Psoas muscle (tissue), 8 donors: ENCODE results near the gene LYSMD4. TPM values are rescaled to one million over a fixed set of nuclear protein-coding genes. Genes with fewer than 3 reads are reported as not detected.

ENCODE experiments used
- ATAC-seq, 4 donors: fragments of 200-7000 bp; cut with Tn5 transposase; one replicate each; pipeline ENCODE4 v1.9.1; 2020; ENCODE audit warnings: moderate library complexity in 3 of 4, mild to moderate bottlenecking in 2 of 4
- DNase-seq, 2 donors: peaks; one replicate each; pipeline ENCODE4 v3.0.0-alpha.2; 2020
- H3K27ac ChIP-seq: fragments of 200-600 bp; one replicate; pipeline ENCODE4 v1.8.0; 2022
- H3K27me3 ChIP-seq, 3 donors: fragments of 200-600 bp in 1 of 3; one replicate each; pipeline versions ENCODE4 v1.6.1 to v1.8.0; 2013 to 2022; ENCODE audit warnings: low read length in 2 of 3, mild to moderate bottlenecking in 2 of 3, moderate library complexity in 1 of 3; ENCODE audit not compliant: insufficient read depth in 3 of 3
- H3K36me3 ChIP-seq, 2 donors: fragments of 200-600 bp in 1 of 2; one replicate each; pipeline versions ENCODE4 v1.6.1 to v1.8.0; 2013 to 2022; ENCODE audit warnings: low read depth in 1 of 2, mild to moderate bottlenecking in 1 of 2, moderate library complexity in 1 of 2; ENCODE audit not compliant: insufficient read depth in 1 of 2
- H3K4me1 ChIP-seq: fragments of 200-600 bp; one replicate; pipeline ENCODE4 v1.8.0; 2022
- H3K4me3 ChIP-seq: fragments of 200-600 bp; one replicate; pipeline ENCODE4 v1.8.0; 2022; ENCODE audit warnings: mild to moderate bottlenecking
- H3K9me3 ChIP-seq: fragments of 200-600 bp; one replicate; pipeline ENCODE4 v1.8.0; 2022
- WGBS, 3 donors: extraction: QIAGEN DNeasy Blood & Tissue Kit; methylation state at CpG; one replicate each; pipeline versions ENCODE4 v1.1.6 to v1.1.7; 2013; 5-methylcytosine and 5-hydroxymethylcytosine counted together
- intact Hi-C, 2 donors: fragments of 100-400 bp; cut with DNase I; formaldehyde crosslinking; loops; one replicate each; pipeline versions ENCODE4 v1.11.0 to v1.14.2; 2022
- polyA plus RNA-seq, 3 donors: library from polyadenylated mRNA; stranded (reverse); fragments of 200-250 nt; gene quantifications; one replicate each; pipeline ENCODE4 v1.2.3, GENCODE V29; 2013
- total RNA-seq, 4 donors: library from RNA; stranded (reverse); fragmentation: NEBNext Ultra II Directional in 2 of 4; extraction: Animal tissue kit (Norgen Biotek cat#: 25700) in 2 of 4; gene quantifications; one replicate each; pipeline versions ENCODE4 v1.2.1 to v1.2.4, GENCODE V29; 2021 to 2023
- TF ChIP-seq, protein P1 (sequence below): fragments of 200-600 bp; IDR thresholded peaks from one replicate; pipeline ENCODE4 v1.8.0; 2022; ENCODE audit warnings: antibody characterized with exemption
- donor health status: healthy with polysubstance abuse.
- donor health status: DM: no; HTN: no; CAD: no; lungs with moderate emphysema.
- donor health status: Bipolar disorder and iron deficiency.
- donor health status: healthy.
- donor health status: DM: yes; HTN: yes; CAD: no.
- donor health status: DM: no; HTN: no; CAD: no.
- donor health status: DM: no; HTN: no; CAD: no.
- donor health status: DM: yes; HTN: yes; CAD: no.

The LYSMD4 gene
- total and polyA plus RNA-seq, 7 donors, result 3.6 to 13.5 (median 7.3) TPM

DNA sequence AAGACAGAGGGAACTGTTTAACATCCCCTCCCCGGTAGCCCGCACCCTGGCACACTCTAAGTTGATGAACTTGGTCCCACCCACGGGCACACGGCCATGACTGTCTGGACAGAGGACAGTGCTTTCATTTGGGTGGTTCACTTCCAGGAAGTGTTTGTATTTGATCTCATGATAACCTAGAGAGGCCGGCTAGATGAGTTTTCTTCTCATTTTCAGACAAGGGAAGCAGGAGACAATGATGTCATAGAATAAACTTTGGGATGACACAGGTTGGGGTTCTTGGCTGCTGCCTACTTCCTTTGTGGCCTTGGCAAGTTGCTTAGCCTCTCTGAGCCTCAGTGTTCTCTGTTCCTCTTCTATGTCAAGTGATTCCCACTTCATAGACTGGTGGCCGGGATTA is 16.1 kb upstream of the LYSMD4 start:
- DNase-seq, result no peak
- no peak for ATAC-seq
- WGBS, 3 donors, result 54 to 58% (median 57%) methylated on average over 6 of the region's 6 CpGs

DNA sequence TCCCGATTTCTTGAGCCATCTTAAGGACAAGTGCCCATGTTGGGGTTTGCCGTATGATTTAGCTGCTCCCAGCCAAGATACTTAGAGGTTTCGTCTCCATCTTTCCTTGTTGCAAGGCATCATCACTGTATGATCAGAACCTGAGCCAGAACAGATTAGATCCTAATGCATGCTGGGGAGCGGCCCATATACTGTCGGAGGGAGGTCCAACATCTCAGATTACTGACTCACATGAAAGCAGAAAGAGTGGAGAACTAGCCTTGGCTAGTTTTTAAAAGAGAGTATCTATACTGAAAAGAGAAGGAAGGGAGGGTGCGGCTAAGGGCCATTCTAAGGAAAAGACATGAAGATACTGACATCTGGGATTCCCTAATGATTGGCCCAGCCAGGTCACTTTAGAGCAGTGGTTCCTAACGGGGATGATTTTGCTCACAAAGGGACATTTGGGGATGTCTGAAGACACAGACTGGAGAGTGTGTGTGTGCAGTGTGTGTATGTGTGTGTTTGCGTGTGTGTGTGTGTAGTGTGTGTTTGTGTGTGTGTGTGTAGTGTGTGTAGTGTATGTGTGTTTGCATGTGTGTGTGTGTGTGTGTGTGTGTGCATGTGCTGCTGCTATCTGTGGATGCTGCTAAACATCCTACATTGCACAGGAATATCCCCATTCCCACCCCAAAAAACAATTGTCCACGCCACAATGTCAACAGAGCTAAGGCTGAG is 12.3 kb upstream of the LYSMD4 start:
- Histone ChIP-seq H3K9me3 (no peaks in the 10 kb centered on the region), H3K27ac (no peak overlapping the region), H3K4me1 (no peaks in the 10 kb centered on the region), H3K4me3 (no peak overlapping the region), H3K36me3 (no peaks in the 10 kb centered on the region), H3K27me3 (no peaks in the 10 kb centered on the region)
- 85 to 91% (median 91%) methylated on average over 9 of the region's 9 CpGs for WGBS, 3 donors
- DNase-seq, result no peak
- no peak for ATAC-seq
- TF ChIP-seq, protein P1, sequence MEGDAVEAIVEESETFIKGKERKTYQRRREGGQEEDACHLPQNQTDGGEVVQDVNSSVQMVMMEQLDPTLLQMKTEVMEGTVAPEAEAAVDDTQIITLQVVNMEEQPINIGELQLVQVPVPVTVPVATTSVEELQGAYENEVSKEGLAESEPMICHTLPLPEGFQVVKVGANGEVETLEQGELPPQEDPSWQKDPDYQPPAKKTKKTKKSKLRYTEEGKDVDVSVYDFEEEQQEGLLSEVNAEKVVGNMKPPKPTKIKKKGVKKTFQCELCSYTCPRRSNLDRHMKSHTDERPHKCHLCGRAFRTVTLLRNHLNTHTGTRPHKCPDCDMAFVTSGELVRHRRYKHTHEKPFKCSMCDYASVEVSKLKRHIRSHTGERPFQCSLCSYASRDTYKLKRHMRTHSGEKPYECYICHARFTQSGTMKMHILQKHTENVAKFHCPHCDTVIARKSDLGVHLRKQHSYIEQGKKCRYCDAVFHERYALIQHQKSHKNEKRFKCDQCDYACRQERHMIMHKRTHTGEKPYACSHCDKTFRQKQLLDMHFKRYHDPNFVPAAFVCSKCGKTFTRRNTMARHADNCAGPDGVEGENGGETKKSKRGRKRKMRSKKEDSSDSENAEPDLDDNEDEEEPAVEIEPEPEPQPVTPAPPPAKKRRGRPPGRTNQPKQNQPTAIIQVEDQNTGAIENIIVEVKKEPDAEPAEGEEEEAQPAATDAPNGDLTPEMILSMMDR, result no peak
- intact Hi-C loops, result no loop called here

More for the DNA sequence above, 16.1 kb upstream of the LYSMD4 start:
- H3K27ac ChIP-seq, result no peak overlapping the region
- H3K9me3 ChIP-seq, result no peaks in the 10 kb centered on the region
- no peak overlapping the region for H3K4me3 ChIP-seq
- intact Hi-C loops, result no loop called here
- TF ChIP-seq, protein P1, result no peak
- H3K27me3 ChIP-seq, result no peaks in the 10 kb centered on the region
- H3K36me3 ChIP-seq, result no peaks in the 10 kb centered on the region
- H3K4me1 ChIP-seq, result no peaks in the 10 kb centered on the region

DNA sequence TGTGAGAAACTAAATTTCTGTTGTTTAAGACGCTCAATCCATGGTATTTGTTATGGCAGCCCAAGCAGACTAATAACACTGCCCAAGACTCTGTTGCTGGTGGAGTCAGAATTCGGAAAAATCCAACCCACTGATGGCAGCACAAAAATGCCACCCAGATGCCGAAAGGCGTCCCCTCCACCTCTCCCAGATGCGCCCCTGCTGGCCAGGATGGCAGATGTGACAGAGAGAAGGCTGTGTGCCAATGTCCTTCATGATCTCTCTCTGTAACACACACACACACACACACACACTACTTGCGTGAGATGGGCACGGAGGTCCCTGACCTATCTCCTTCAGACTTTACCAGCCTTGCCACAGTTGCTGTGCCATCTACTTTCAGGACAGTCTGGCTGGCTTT is 10.9 kb upstream of the LYSMD4 start:
- TF ChIP-seq, protein P1, result no peak
- Histone ChIP-seq H3K9me3 (no peaks in the 10 kb centered on the region), H3K27me3 (no peaks in the 10 kb centered on the region), H3K36me3 (no peaks in the 10 kb centered on the region), H3K4me3 (no peak overlapping the region), H3K4me1 (no peaks in the 10 kb centered on the region), H3K27ac (no peak overlapping the region)
- intact Hi-C loops, result no loop called here
- 88 to 95% (median 92%) methylated on average over 6 to 7 of the region's 7 CpGs for WGBS, 3 donors
- ATAC-seq (no peak), DNase-seq (no peak)

DNA sequence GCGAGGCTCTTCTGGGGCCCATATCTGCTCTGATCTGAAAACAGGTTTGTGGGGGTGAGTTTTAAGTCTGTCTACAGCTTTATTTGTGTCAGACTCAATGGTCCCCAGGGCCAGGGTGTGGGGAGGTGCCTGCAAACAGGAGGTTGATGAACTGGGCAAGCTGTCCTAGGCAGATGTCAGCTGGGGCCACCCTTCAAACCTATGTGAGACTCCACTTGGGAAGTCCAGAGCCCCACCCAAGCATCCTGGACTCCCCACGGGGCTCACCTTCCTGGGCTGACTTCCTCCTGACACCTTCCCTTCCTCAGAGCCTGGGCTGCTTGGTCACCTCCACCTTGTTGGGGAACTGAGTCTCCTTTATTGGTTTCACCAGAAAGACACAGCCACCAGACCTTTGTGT is 8.6 kb upstream of the LYSMD4 start:
- WGBS, 3 donors, result 67 to 81% (median 75%) methylated on average over 2 of the region's 2 CpGs
- Histone ChIP-seq H3K27me3 (no peaks in the 10 kb centered on the region), H3K27ac (no peak overlapping the region), H3K9me3 (no peaks in the 10 kb centered on the region), H3K36me3 (no peaks in the 10 kb centered on the region), H3K4me3 (no peak overlapping the region), H3K4me1 (no peaks in the 10 kb centered on the region)
- ATAC-seq (no peak), DNase-seq (no peak)
- intact Hi-C loops, result no loop called here
- TF ChIP-seq, protein P1, result no peak
